Measurements from ENCODE around the gene TGFBR1. TPM values are rescaled to one million over a fixed set of nuclear protein-coding genes. Genes with fewer than 3 reads are reported as not detected.

Gene TGFBR1
- polyA plus RNA-seq, 1 experiment: 73.5 TPM

DNA sequence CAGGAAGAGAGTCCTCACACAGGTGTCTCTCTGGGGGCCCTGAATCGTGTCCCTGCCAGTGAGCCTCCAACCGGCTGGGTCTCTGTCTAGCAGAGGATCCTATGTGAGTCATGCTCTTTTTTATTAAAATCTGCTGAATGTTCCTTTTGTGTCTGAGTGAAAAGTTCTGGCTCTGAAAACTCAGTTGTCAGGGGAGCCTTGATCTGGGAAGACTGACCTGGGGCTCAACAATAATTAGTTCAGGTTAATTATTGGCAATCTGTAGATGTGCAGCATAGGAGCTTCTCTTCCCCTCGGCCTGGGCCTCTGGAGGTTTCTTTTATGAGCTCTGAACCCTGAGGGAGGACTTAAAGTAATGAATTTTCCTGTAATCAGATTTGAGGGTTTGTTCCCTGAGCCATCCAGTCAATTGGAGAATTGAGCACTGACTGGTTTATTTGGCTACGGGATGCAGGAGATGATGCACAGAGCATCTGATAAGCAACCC, 71.7 kb downstream of the TGFBR1 start:
- Histone ChIP-seq H3K36me3 (ENCODE audit: control insufficient read depth, insufficient read depth, low read length) (no peaks in the 10 kb centered on the region), H3K27me3 (ENCODE audit: control insufficient read depth, insufficient read depth, low read length) (0 out of 2 replicates have a peak, but pooled peaks cover 3% of the 10 kb centered on the region), H3K4me3 (ENCODE audit: low read depth, low read length) (no peak overlapping the region)
- CTCF ChIA-PET: interaction anchor here (1.4 to 4.4 kb wide), 3 partner anchors 9 to 55 kb away, joined by 3 to 16 read pairs (median 6); no protein-coding TSS in a partner anchor
- TF ChIP-seq, protein P1, sequence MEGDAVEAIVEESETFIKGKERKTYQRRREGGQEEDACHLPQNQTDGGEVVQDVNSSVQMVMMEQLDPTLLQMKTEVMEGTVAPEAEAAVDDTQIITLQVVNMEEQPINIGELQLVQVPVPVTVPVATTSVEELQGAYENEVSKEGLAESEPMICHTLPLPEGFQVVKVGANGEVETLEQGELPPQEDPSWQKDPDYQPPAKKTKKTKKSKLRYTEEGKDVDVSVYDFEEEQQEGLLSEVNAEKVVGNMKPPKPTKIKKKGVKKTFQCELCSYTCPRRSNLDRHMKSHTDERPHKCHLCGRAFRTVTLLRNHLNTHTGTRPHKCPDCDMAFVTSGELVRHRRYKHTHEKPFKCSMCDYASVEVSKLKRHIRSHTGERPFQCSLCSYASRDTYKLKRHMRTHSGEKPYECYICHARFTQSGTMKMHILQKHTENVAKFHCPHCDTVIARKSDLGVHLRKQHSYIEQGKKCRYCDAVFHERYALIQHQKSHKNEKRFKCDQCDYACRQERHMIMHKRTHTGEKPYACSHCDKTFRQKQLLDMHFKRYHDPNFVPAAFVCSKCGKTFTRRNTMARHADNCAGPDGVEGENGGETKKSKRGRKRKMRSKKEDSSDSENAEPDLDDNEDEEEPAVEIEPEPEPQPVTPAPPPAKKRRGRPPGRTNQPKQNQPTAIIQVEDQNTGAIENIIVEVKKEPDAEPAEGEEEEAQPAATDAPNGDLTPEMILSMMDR (IDR thresholded peaks at IDR 0.05; ENCODE audit: insufficient read depth, low read depth, low read length): no peak
- no peak for DNase-seq (ENCODE audit: low read depth)
- POLR2A ChIA-PET: no interaction called here

DNA sequence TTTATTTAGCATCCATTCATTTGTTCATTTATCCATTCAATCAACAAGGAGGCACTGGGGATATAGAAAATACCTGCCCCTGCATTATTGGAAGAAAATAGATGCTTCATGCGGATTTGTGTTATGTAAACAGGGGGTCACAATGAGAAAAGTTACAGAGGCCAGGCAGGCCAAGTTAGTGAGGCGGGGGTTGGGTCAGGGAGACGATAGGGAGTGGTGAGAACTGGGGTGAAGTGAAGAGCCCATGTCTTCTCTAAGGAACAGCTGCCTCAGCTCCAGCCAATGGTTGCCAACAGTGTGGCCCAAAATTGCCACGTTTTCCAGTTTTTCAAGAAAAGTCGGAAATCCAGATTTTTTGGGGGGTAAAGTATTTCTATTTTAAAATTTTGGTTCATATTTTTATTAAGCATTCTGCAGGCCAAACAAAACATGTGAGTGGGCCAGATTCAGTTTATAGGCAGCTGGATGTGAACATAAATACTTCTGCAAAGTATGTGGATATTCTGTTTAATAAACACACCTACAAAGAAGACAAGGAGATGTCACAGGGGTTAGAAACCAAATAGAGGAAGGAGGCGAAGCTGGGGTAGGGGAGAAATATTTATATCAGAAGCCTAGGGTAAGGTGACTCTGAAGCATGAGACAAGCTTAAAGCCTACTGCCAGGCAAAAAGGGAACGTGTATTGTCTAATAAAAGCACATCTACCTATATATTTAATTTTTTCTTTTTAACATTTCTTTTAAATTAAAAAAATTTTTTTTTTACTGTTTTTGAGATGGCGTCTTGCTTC, 72.9 kb downstream of the TGFBR1 start:
- no peak overlapping the region for H3K4me3 ChIP-seq (ENCODE audit: low read depth, low read length)
- no peak for DNase-seq (ENCODE audit: low read depth)
- no peaks in the 10 kb centered on the region for H3K27me3 ChIP-seq (ENCODE audit: control insufficient read depth, insufficient read depth, low read length)
- POLR2A ChIA-PET: no interaction called here
- CTCF ChIA-PET: interaction anchor here (1.1 to 4.4 kb wide), 5 partner anchors 8 to 54 kb away, joined by 3 to 16 read pairs (median 3); no protein-coding TSS in a partner anchor
- TF ChIP-seq, protein P1 (IDR thresholded peaks at IDR 0.05; ENCODE audit: insufficient read depth, low read depth, low read length): no peak
- H3K36me3 ChIP-seq (ENCODE audit: control insufficient read depth, insufficient read depth, low read length): no peaks in the 10 kb centered on the region

DNA sequence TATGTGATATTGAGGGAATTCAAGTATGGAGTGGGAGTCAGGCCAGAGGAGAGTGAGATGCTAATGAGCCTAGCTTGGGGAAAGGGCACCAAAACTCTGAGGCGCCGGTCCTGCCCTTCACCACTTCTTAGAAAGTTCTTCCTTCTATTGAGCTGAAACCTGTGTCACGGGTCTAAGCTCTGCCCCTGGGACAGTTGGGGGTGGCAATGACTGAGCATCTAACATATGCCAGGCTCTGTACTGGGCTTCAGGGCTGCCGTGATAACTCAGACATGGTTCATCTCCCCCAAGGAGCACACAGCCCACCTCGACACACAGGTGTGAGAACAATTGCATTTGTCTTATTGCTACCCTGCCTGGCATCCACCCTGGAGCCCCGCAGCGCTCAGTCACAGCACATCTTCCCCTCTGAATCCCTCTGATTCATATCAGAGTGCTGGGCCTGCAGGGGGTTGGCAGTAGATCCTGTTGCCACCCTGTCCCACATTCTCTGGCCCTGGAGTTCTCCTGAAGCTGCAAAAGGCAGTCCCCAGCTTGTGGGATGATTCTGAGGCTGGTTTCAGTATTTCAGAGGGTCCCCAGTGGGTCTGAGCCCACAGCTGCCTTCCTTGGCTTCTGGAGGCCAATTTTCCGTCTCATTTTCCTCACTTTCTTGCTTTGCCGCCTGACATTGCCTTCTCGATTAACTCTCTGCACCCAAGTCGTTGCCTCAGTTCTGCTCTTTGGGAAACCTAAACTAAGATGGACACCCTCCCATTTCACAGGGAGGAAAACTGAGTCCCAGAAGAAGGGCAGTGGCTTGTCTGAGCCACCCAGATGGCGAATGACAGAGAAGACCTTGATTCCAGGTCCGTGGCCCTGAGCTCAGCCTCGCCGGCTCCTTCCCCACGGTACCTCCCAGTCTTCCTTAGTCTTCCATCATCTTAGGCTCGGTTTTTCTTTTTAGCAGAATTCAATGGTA, 74.3 kb downstream of the TGFBR1 start:
- TF ChIP-seq, protein P1 (IDR thresholded peaks at IDR 0.05; ENCODE audit: insufficient read depth, low read depth, low read length): no peak
- no peaks in the 10 kb centered on the region for H3K36me3 ChIP-seq (ENCODE audit: control insufficient read depth, insufficient read depth, low read length)
- H3K27me3 ChIP-seq (ENCODE audit: control insufficient read depth, insufficient read depth, low read length): no peaks in the 10 kb centered on the region
- no peak overlapping the region for H3K4me3 ChIP-seq (ENCODE audit: low read depth, low read length)
- POLR2A ChIA-PET: no interaction called here
- CTCF ChIA-PET: interaction anchor here (0.6 to 4.4 kb wide), 4 partner anchors 7 to 103 kb away, joined by 3 to 16 read pairs (median 4); no protein-coding TSS in a partner anchor
- DNase-seq (ENCODE audit: low read depth): no peak

DNA sequence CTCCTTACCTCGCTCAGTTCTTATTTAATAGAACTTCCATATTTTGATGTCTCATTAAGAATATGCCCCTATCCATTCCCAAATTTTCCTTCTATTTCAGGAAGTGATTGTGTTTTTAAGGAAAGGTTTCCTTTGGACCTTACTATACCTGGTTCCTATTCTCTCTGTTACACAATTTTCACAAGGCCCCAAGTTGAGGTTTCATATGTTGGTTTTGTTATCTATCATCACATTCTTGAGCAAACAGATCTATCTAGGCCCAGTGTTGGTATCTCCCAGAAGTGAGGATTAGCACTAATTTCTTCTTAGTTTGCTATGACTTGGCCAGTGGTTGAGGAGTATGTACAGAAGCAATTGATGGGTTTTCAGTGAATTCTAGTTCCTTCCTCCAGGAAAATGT, 75.3 kb downstream of the TGFBR1 start:
- CTCF ChIA-PET: no interaction called here
- TF ChIP-seq, protein P1 (IDR thresholded peaks at IDR 0.05; ENCODE audit: insufficient read depth, low read depth, low read length): no peak
- H3K4me3 ChIP-seq (ENCODE audit: low read depth, low read length): no peak overlapping the region
- POLR2A ChIA-PET: no interaction called here
- H3K36me3 ChIP-seq (ENCODE audit: control insufficient read depth, insufficient read depth, low read length): no peaks in the 10 kb centered on the region
- no peaks in the 10 kb centered on the region for H3K27me3 ChIP-seq (ENCODE audit: control insufficient read depth, insufficient read depth, low read length)
- no peak for DNase-seq (ENCODE audit: low read depth)

DNA sequence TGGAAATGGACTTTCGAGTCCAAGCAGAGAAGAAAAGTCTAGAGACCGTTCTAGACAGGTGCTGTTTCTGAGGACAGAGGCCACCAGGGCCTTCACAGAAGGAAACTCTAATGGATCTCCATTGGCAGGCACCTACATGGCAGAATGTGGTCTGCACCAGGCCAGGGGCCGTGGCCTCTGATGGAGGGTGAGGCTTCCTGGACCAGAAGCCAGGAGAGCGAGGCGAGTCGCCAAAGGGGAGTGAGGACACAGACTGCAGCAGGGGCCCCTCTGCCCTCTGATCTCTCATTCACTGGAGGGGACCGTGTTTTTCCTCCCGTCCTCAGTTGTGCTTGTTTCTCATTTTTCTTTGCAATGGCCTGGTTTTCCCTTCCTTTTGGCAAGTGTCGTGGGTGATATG, 75.7 kb downstream of the TGFBR1 start:
- CTCF ChIA-PET: no interaction called here
- no peaks in the 10 kb centered on the region for H3K27me3 ChIP-seq (ENCODE audit: control insufficient read depth, insufficient read depth, low read length)
- TF ChIP-seq, protein P1 (IDR thresholded peaks at IDR 0.05; ENCODE audit: insufficient read depth, low read depth, low read length): no peak
- DNase-seq (ENCODE audit: low read depth): no peak
- no peak overlapping the region for H3K4me3 ChIP-seq (ENCODE audit: low read depth, low read length)
- POLR2A ChIA-PET: no interaction called here
- H3K36me3 ChIP-seq (ENCODE audit: control insufficient read depth, insufficient read depth, low read length): no peaks in the 10 kb centered on the region

All from BJ (cell line).